ENCODE measurements around the gene BRAT1. TPM values are rescaled to one million over a fixed set of nuclear protein-coding genes. Genes with fewer than 3 reads are reported as not detected.
"Not testable (repeated sequence)": the region's sequence is repeated elsewhere in the genome, so short reads cannot be mapped to it uniquely, and the experiment has no call there.

BRAT1 gene
- total RNA-seq, 2 experiments from 2014 or later, result 31.1 to 32.9 TPM

DNA sequence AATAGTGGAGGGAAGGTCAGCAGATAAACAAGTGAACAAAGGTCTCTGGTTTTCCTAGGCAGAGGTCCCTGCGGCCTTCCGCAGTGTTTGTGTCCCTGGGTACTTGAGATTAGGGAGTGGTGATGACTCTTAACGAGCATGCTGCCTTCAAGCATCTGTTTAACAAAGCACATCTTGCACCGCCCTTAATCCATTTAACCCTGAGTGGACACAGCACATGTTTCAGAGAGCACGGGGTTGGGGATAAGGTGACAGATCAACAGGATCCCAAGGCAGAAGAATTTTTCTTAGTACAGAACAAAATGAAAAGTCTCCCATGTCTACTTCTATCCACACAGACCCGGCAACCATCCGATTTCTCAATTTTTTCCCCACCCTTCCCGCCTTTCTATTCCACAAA lies 21.8 kb downstream of the BRAT1 start:
- peaks cover 33% of the 10 kb centered on the region for H3K4me1 Mint-ChIP-seq
- H3K4me3 Mint-ChIP-seq; CTCF ChIA-PET; POLR2A ChIA-PET; H3K36me3 Mint-ChIP-seq (ENCODE audit: low read depth); H3K27me3 Mint-ChIP-seq; H3K9me3 Mint-ChIP-seq; DNase-seq: not testable (repeated sequence)
- H3K27ac Mint-ChIP-seq, result peak overlapping the region; percentile 44

DNA sequence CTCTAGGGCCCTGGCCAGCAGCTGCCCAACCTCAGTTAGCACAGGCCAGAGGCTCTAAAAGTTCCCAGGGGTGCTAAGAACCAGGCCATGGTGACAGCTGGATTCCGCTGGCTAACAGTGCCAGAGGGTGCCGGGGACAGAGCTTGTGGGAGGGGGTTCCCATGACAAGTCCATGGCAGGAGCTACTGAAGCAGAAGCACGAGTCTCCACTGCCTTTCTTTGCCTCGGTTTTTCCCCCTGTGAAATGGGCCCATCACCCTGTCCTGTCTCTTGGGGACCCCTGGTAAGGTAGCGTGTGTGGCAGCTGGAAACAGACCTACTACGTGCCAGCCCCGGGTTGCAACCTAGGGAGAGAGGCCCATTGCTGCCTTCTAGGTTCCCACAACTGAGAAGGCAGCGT lies 22.5 kb downstream of the BRAT1 start:
- H3K27ac Mint-ChIP-seq, H3K4me3 Mint-ChIP-seq, CTCF ChIA-PET, DNase-seq, H3K9me3 Mint-ChIP-seq, H3K27me3 Mint-ChIP-seq: not testable (repeated sequence)
- peaks cover 12% of the 10 kb centered on the region for H3K36me3 Mint-ChIP-seq (ENCODE audit: low read depth)
- POLR2A ChIA-PET, result interaction anchor here (0.6 kb wide), 1 partner anchor 13 kb away, joined by 3 read pairs; no protein-coding TSS in a partner anchor
- peaks cover 41% of the 10 kb centered on the region for H3K4me1 Mint-ChIP-seq

DNA sequence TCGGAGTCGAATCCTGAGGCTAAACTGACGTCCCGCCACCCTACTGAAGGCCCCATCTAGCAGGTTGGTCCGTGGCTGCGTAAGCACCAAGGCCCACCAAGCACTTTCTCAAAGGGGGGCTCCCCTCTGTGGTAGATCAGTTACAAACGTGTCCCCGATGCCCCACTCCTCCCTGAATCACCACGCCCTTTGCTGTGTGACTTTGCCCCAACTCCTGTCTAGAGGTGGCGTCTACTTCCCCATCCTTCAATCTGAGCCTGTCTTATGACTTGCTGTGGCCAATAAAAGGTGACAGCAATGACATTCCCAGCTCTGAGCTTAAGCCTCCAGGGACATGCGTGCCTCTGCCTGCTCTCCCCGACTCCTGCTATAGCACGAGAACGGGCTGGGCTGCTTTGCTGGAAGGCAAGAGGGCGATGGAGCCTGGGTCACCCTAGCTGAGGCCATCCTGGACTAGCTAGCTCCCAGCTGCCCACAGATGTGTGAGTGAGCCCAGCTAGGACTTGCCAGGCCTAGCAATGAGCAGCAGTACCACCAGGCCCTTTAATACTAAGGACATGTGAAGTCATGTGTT lies 23.0 kb downstream of the BRAT1 start:
- DNase-seq, H3K4me3 Mint-ChIP-seq, POLR2A ChIA-PET, CTCF ChIA-PET, H3K27me3 Mint-ChIP-seq, H3K9me3 Mint-ChIP-seq: not testable (repeated sequence)
- peaks cover 46% of the 10 kb centered on the region for H3K4me1 Mint-ChIP-seq
- peaks cover 17% of the 10 kb centered on the region for H3K36me3 Mint-ChIP-seq (ENCODE audit: low read depth)
- peak overlapping the region; percentile 44 for H3K27ac Mint-ChIP-seq

DNA sequence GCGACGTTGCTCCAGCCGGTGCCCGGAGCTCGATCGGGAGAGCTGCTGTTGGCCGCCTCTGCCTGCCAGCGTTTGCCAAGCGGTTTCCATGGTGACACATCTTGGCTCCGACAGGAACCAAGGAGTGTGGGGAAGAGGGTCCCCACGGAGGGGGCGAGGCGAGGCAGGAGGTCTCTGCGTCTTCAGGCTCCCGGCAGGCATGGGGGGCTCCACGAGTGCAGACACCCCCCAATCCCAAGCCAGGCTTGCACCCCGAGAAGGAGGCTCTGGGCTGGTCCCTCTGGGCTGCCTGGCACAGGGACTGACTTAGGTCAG lies 23.6 kb downstream of the BRAT1 start:
- H3K27me3 Mint-ChIP-seq, CTCF ChIA-PET, H3K9me3 Mint-ChIP-seq, DNase-seq, H3K4me3 Mint-ChIP-seq: not testable (repeated sequence)
- Mint-ChIP-seq H3K4me1 (peaks cover 52% of the 10 kb centered on the region), H3K27ac (peak overlapping the region; percentile 10), H3K36me3 (ENCODE audit: low read depth) (peaks cover 20% of the 10 kb centered on the region)
- POLR2A ChIA-PET, result interaction anchor here (2.0 to 6.0 kb wide), 4 partner anchors 9 to 27 kb away, joined by 5 to 61 read pairs (median 22); partner anchors contain the start of gene IQCE

DNA sequence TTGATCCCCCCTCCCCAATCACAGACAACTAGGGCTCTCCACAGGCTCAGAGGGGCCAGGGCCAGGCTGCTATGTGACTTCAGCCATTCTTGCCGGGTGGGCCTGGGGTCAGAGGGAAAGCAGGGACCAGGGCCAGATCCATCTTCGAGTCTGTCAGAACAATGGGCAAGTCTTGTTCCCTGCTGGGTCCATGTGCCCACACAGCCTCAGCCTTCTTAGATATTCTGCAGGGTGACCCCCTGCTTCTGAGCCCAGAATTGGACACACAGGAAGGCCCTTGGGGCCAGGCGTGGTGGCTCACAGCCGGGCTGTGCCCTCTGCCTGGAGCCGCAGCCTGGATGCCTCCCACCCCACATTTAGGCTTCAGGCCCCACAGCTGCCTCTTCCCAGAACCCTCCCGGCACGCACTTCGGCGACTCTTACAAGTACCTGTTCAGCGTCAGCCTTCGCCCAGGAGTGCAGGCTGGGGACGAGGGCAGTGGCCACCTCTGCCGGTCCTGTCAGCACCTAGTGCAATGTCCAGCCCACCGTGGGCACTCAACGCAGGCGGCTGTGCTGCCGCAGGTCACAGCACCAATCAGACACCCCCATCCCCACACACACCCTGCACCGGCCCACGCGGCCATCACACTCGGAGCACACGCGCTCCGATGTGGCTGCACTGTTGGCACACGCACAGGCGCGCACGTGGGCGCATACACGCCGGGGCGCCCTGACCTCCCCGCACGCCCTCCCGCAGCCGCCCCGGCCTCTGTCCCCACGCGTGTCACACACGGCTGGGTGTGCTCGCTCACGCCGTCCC lies 24.1 kb downstream of the BRAT1 start:
- Mint-ChIP-seq H3K27ac (peak overlapping the region; percentile 96), H3K4me3 (peak overlapping the region; percentile 69), H3K36me3 (ENCODE audit: low read depth) (peaks cover 25% of the 10 kb centered on the region), H3K4me1 (peaks cover 57% of the 10 kb centered on the region)
- H3K9me3 Mint-ChIP-seq, DNase-seq, H3K27me3 Mint-ChIP-seq: not testable (repeated sequence)
- ChIA-PET POLR2A (interaction anchor here (1.0 to 6.0 kb wide), 8 partner anchors 10 to 125 kb away, joined by 4 to 61 read pairs (median 5); partner anchors contain the start of genes BRAT1 and IQCE), CTCF (interaction anchor here (0.8 kb wide), 1 partner anchor 10 kb away, joined by 3 read pairs; no protein-coding TSS in a partner anchor)

DNA sequence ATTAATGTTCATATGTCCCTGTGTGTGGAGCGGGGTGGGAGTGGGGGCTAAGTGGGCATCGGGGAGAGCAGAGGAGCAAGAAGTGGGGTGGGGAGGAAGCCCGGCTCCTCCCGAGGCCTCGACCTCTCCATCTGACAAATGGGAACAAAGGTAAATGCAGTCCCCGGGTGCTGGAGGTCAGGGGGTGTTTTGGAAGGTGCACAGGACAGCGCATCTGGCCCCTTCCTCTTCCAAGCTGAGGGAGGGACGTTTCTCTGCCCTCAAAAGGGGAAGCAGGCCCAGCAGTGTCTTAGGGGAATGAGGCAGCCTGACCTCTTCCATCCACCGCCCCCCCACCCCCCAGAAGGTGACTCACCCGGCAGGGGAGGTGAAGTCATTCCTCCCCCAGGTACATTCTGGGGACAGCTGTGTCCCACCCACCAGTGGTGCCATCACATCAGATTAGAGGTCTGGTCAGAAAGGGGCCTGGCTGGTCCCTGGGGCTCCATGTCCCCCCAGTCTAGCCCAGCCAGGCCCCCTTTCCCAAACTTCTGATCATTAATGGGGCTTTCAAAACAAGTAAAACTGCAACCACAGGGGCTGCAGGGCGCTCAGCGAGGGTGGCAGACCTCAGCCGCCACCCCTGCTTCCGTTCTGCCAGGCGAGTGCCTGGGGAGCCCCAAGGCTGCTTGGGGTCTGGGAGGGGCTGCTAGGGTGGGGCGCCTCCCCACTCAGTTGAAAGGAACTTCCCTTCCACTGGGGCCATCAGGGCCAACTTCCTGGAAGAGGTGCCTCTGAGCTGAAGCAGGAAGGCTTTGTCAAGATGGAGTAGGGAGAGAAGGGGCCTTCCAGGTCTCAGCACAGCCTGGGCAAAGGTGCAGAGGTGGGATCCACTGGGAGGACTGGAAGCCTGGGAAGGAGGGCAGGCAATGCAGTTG lies 25.0 kb downstream of the BRAT1 start:
- H3K36me3 Mint-ChIP-seq (ENCODE audit: low read depth), result peaks cover 32% of the 10 kb centered on the region
- peaks cover 64% of the 10 kb centered on the region for H3K4me1 Mint-ChIP-seq
- H3K9me3 Mint-ChIP-seq, result peaks cover 3% of the 10 kb centered on the region
- peak overlapping the region; percentile 69 for H3K4me3 Mint-ChIP-seq
- peak overlapping the region; percentile 96 for H3K27ac Mint-ChIP-seq
- CTCF ChIA-PET, result interaction anchor here (0.8 to 1.3 kb wide), 2 partner anchors 10 kb away, joined by 3 read pairs; no protein-coding TSS in a partner anchor
- peak; percentile 87 for DNase-seq
- no peaks in the 10 kb centered on the region for H3K27me3 Mint-ChIP-seq
- POLR2A ChIA-PET, result interaction anchor here (0.8 to 6.0 kb wide), 12 partner anchors 9 to 180 kb away, joined by 3 to 61 read pairs (median 5); partner anchors contain the start of genes BRAT1 and IQCE

DNA sequence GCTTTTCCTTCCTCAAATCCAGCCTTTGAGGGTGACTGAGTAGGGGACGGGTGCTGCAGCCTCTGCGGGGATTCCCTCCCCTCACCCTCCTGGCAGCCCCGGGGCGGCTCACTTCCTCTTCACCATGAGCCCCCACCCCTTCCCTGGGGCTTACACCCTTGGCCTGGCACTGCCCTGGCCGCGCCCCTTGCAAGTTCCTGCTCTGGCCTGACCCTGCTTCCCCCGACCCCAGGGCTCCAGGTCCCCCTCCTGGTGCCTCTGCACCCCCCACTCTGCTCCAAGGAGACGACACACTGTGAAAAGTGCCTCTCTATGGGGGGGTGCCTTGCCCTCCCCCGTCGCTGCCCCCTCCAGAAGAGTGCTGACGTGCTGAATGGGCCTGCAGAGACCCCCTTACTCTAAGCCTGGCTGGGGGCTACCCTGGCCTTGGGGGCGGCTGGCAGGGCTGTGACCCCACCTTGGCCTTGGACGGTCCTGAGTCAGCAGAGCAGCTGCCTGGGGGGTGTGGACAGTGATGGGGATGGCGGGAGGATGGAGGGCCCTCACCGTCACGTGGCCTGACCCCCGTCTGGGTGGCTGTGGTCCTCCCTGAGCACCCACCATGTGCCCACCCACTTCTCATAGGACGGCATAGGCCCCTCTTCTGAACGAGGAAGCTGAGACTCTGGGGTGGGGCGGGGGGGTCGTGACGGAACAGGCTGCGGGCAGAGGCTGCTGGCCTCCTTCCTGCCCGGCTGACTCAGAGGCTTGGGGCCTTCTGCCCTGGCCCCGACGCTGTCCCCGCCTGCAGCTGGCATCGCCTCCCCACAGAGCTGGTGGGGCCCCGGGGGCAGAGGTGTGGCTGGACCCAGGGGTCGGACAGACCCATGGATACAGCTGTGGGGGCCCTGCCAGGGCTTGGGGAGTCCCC lies 25.9 kb downstream of the BRAT1 start:
- H3K4me1 Mint-ChIP-seq, result peaks cover 64% of the 10 kb centered on the region

DNA sequence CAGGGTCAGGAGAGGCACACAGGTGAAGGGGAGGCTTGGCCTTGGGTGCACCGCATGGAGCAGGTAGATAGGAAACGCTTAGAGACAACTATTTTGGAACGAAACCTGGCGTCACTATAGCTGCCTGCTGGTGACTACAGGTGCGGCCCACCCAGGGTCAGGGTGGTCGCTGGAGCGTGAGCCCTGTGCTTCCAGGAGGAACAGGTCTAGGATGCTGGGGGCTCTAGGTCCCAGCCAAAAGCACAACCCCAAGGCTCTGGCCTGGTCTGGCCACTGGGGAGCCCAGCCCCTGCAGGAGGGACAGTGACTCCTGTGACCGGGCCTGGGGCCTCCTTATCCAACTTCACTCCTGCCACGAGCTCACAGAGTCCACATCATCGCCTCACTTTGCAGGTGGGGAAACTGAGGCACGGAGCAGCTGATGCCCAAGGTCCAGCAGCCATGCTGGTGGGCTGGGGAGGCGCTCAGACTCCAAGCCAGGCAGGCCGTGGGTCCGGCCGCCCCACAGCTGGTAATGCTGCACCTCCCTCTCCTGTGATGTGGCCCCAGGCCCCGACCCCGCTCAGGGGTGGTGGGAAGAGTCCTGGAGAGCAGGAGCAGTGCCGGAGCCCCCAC lies 26.7 kb downstream of the BRAT1 start:
- no peaks in the 10 kb centered on the region for H3K27me3 Mint-ChIP-seq
- H3K4me3 Mint-ChIP-seq, result peak overlapping the region; percentile 69
- no peak for DNase-seq
- ChIA-PET CTCF (interaction anchor here (1.3 kb wide), 1 partner anchor 8 kb away, joined by 3 read pairs; no protein-coding TSS in a partner anchor), POLR2A (interaction anchor here (0.7 to 6.0 kb wide), 6 partner anchors 10 to 38 kb away, joined by 3 to 61 read pairs (median 5); partner anchors contain the start of gene IQCE)
- H3K9me3 Mint-ChIP-seq, result peaks cover 3% of the 10 kb centered on the region
- peaks cover 71% of the 10 kb centered on the region for H3K4me1 Mint-ChIP-seq
- H3K27ac Mint-ChIP-seq, result peak overlapping the region; percentile 96
- peaks cover 32% of the 10 kb centered on the region for H3K36me3 Mint-ChIP-seq (ENCODE audit: low read depth)

More for the DNA sequence above, 25.9 kb downstream of the BRAT1 start:
- peaks cover 3% of the 10 kb centered on the region for H3K9me3 Mint-ChIP-seq
- peaks cover 32% of the 10 kb centered on the region for H3K36me3 Mint-ChIP-seq (ENCODE audit: low read depth)
- H3K27ac Mint-ChIP-seq, result peak overlapping the region; percentile 96
- H3K27me3 Mint-ChIP-seq, result no peaks in the 10 kb centered on the region
- peak; percentile 70 for DNase-seq
- POLR2A ChIA-PET, result interaction anchor here (0.7 to 6.0 kb wide), 14 partner anchors 8 to 181 kb away, joined by 3 to 61 read pairs (median 5); partner anchors contain the start of genes BRAT1 and IQCE
- peak overlapping the region; percentile 69 for H3K4me3 Mint-ChIP-seq
- CTCF ChIA-PET, result interaction anchor here (1.3 kb wide), 1 partner anchor 9 kb away, joined by 3 read pairs; no protein-coding TSS in a partner anchor

DNA sequence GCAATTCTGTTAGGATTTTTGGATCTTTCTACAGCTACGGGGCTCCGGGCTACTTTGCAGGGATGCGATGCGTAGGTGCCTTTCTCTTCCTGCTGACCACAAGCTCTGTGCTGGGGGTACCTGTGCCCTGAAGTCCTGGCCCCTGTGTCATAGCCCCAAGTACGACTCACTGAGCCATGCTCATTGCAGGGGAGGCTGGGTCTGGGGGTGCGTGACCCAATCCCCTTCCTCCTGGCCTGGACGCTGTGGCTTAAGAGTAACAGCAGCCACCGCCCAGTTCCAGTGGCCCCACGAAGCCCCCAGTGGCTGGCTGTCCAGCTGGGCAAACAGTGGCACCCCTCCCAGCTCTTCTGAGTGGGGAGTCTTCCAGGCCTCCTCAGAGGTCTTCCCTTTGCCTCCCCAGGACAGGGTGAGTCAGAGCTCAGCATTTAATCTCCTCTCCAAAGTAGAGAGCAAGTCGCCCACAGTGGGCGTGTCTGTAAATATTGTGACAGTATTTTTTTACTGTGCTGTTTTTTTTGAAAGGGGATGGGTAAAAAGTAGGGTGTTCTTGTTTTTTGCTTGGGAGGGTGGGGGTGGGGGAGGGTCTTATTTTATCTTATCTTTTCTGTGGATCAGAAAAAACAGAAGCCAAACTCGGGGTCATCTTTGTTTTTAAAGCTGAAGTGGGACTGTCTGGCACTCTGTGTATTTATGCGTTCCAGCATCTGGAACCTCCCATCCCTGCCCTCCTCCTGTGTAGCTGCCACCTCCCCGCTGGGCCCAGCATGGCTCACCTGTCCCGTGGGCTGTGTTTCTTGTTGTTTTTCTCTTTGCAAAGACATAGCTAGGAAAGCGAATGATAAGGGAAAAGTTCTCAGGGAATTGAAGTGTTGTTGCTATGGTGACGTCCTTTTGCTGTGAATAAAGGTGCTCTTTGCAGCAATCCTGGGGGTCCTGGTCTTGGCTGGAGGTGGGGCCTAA lies 27.5 kb downstream of the BRAT1 start:
- CTCF ChIA-PET, result no interaction called here
- POLR2A ChIA-PET, result interaction anchor here (0.6 to 6.0 kb wide), 9 partner anchors 10 to 48 kb away, joined by 3 to 61 read pairs (median 4); partner anchors contain the start of genes BRAT1 and IQCE
- Mint-ChIP-seq H3K27me3 (no peaks in the 10 kb centered on the region), H3K36me3 (ENCODE audit: low read depth) (peaks cover 37% of the 10 kb centered on the region), H3K27ac (peak overlapping the region; percentile 96), H3K4me3 (peak overlapping the region; percentile 45), H3K9me3 (peaks cover 3% of the 10 kb centered on the region), H3K4me1 (peaks cover 77% of the 10 kb centered on the region)
- DNase-seq, result peak; percentile 72

DNA sequence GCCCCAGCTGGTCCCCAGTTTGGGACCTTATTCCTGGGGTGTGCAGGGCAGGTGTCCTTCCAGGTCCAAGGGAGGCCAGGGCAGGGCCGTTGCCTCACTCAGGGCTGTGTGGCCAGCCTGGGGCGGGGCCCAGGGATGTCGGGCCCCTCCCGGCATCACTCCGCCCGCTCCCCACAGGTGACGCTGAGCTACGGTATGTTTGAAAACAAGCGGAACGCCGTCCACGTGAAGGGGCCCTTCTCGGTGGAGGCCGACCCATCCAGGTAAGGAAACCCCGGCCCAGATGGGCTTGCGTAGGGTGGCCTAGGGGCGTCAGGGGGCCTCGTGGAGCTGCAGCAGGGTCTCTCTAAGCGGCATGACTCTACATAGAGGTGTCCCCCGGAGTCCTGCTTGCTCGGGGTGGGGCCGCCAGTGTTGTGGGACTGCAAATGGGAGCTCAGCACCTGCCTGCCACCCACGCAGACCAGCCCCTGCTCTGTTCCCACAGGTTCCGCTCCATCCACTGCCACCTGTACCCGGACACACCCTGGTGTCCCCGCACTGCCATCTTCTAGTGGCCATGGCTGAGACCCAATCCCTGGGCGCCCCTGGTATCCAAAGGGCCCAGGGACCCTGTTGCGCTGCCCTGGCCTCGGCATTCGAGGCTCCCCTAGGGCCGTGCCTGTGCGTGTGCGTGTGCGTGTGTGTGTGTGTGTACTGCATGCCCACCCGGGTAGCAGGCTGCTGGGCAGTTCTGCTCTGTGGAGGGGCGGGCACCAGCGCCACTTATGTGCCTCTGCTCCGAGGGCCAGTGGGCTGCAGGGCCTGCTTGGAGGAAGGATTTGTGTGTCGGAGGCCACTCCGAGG lies 28.4 kb downstream of the BRAT1 start:
- Mint-ChIP-seq H3K4me1 (peaks cover 76% of the 10 kb centered on the region), H3K27ac (peak overlapping the region; percentile 96), H3K36me3 (ENCODE audit: low read depth) (peaks cover 43% of the 10 kb centered on the region), H3K9me3 (no peaks in the 10 kb centered on the region), H3K27me3 (no peaks in the 10 kb centered on the region), H3K4me3 (no peak overlapping the region)
- ChIA-PET CTCF (no interaction called here), POLR2A (interaction anchor here (0.6 to 6.0 kb wide), 7 partner anchors 9 to 47 kb away, joined by 3 to 61 read pairs (median 3); partner anchors contain the start of gene BRAT1)
- DNase-seq, result no peak

All from activated CD4-positive, alpha-beta memory T cell treated with anti-CD3 and anti-CD28 coated beads, Interleukin-2, amount 10 ng/mL, durations not matched to agents 7 days and 5 days (primary cell).